Transverse colon (tissue), 4 donors: Measurements from ENCODE around the gene LYG1.

Source experiments
- POLR2A ChIP-seq: fragments of 450-650 bp; IDR thresholded peaks from one replicate; pipeline ENCODE4 v1.6.1; 2016; ENCODE audit warnings: antibody characterized with exemption, mild to moderate bottlenecking, moderate library complexity
- POLR2AphosphoS5 ChIP-seq, 3 donors: sonication (generic); formaldehyde crosslinking; IDR thresholded peaks; one replicate each; pipeline ENCODE4 v1.6.1; 2016; ENCODE audit warnings: antibody characterized with exemption in 3 of 3
- TF ChIP-seq, protein P1 (sequence below), 5 experiments: fragments of 200-600 bp in 3 of 5; fragments of 450-650 bp in 2 of 5; sonication (generic) in 3 of 5; IDR thresholded peaks; 1 replicate in 2 of 5; 2 replicates in 3 of 5; pipeline ENCODE4 v1.5.1; 2016 to 2017; ENCODE audit warnings: antibody characterized with exemption in 5 of 5, inconsistent platforms in 3 of 5, mild to moderate bottlenecking in 2 of 5, moderate library complexity in 1 of 5

DNA sequence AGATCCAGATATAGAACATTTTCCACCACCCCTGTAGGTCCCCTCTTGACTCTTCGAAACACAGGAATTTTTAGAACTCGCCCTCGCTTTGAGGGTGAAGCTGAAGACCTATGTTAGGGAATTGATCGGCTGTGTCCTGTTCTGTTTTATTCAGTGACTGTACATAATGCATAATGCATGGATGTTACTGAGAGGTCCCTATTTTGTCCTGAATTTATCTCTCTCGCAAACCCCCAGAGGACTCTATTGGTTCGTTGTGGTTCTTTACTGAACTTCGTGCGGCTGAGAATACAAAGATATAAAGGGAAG lies 35.8 kb upstream of the LYG1 start:
- TF ChIP-seq, protein P1, sequence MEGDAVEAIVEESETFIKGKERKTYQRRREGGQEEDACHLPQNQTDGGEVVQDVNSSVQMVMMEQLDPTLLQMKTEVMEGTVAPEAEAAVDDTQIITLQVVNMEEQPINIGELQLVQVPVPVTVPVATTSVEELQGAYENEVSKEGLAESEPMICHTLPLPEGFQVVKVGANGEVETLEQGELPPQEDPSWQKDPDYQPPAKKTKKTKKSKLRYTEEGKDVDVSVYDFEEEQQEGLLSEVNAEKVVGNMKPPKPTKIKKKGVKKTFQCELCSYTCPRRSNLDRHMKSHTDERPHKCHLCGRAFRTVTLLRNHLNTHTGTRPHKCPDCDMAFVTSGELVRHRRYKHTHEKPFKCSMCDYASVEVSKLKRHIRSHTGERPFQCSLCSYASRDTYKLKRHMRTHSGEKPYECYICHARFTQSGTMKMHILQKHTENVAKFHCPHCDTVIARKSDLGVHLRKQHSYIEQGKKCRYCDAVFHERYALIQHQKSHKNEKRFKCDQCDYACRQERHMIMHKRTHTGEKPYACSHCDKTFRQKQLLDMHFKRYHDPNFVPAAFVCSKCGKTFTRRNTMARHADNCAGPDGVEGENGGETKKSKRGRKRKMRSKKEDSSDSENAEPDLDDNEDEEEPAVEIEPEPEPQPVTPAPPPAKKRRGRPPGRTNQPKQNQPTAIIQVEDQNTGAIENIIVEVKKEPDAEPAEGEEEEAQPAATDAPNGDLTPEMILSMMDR (IDR thresholded peaks at IDR 0.05), result peak in 1 of 5 experiments; percentile 52
- TF ChIP-seq POLR2A (no peak), POLR2AphosphoS5 (IDR thresholded peaks at IDR 0.05) (no peak)
